ENCODE results near the gene INHBB. TPM values are rescaled to one million over a fixed set of nuclear protein-coding genes. Genes with fewer than 3 reads are reported as not detected.

INHBB gene
- total RNA-seq, 1 donor from 2014 or later, result not detected

DNA sequence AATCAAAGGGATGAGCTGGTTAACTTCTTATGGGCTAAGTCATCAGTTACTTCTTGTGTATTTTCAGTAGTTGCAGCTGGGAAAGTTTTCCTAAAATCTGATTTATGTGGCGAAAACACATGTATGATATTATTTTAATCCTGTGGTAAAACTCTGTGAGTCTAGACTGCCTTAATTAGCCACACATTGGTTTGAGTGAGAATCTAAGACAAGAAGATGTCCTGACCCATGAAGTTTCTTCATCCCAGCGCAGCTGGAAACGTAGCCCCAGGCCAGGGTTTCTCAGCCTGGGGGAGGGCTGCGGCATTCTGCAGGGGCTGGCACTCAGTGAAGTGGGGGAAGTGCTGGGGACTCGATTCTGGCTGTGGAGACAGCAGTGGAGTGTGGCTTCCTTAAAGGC, 44.7 kb upstream of the INHBB start:
- no peaks in the 10 kb centered on the region for H3K9me3 Mint-ChIP-seq (ENCODE audit: low read depth)

DNA sequence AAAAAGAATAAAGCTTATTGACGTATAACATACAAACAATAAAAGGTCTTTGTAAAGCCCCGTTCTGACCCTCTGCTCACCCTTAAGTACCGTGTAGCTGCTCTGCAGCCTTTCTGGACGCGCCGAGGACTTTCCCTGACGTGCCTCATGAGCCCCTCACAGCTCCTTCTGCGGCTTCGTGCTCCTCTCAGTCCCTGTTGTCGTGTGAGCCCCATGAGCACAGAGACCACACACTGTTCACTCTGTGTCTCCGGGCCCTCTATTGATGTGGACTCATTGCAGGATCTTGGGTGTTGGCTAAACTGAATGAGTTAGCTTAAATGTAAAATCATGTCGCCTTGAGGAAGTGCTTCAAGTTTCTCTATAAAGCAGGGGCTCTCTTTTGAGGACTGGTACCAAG, 43.6 kb upstream of the INHBB start:
- TF ChIP-seq, protein P1, sequence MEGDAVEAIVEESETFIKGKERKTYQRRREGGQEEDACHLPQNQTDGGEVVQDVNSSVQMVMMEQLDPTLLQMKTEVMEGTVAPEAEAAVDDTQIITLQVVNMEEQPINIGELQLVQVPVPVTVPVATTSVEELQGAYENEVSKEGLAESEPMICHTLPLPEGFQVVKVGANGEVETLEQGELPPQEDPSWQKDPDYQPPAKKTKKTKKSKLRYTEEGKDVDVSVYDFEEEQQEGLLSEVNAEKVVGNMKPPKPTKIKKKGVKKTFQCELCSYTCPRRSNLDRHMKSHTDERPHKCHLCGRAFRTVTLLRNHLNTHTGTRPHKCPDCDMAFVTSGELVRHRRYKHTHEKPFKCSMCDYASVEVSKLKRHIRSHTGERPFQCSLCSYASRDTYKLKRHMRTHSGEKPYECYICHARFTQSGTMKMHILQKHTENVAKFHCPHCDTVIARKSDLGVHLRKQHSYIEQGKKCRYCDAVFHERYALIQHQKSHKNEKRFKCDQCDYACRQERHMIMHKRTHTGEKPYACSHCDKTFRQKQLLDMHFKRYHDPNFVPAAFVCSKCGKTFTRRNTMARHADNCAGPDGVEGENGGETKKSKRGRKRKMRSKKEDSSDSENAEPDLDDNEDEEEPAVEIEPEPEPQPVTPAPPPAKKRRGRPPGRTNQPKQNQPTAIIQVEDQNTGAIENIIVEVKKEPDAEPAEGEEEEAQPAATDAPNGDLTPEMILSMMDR (IDR thresholded peaks at IDR 0.05; ENCODE audit: unreplicated experiment), result no peak
- no peak overlapping the region for H3K4me3 Mint-ChIP-seq (ENCODE audit: low read depth)
- H3K27ac Mint-ChIP-seq, result no peak overlapping the region
- peaks cover 7% of the 10 kb centered on the region for H3K27me3 Mint-ChIP-seq
- no peaks in the 10 kb centered on the region for H3K9me3 Mint-ChIP-seq (ENCODE audit: low read depth)
- peaks cover 18% of the 10 kb centered on the region for H3K36me3 Mint-ChIP-seq (ENCODE audit: insufficient read depth)
- peaks cover 6% of the 10 kb centered on the region for H3K4me1 Mint-ChIP-seq (ENCODE audit: low read depth)
- DNase-seq (ENCODE audit: low spot score, unreplicated experiment), result no peak

More for the DNA sequence above, 44.7 kb upstream of the INHBB start:
- TF ChIP-seq, protein P1 (IDR thresholded peaks at IDR 0.05; ENCODE audit: unreplicated experiment), result no peak
- H3K36me3 Mint-ChIP-seq (ENCODE audit: insufficient read depth), result peaks cover 22% of the 10 kb centered on the region
- H3K27ac Mint-ChIP-seq, result no peak overlapping the region
- DNase-seq (ENCODE audit: low spot score, unreplicated experiment), result no peak
- peaks cover 6% of the 10 kb centered on the region for H3K4me1 Mint-ChIP-seq (ENCODE audit: low read depth)
- no peak overlapping the region for H3K4me3 Mint-ChIP-seq (ENCODE audit: low read depth)
- H3K27me3 Mint-ChIP-seq, result peaks cover 7% of the 10 kb centered on the region

DNA sequence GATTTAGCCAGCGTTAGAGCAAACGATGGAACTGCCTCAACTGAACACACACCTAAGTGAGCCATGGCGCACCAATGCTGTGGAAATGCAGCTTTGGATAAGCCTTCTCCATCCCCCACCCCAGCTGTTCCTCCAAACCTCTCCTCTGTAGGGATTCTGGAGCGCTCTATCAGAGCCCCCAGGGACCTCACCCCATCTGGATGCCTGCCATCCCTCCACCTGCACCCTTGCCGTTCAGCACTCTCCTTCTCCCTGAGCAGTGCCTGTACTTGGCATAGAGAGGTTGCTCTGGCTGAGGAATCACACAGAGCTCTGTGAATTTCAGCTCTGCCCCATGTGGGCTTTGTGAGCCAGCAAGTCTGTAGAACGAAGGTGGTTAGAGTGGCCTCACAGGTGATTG, 42.8 kb upstream of the INHBB start:
- H3K4me3 Mint-ChIP-seq (ENCODE audit: low read depth), result no peak overlapping the region
- no peak overlapping the region for H3K27ac Mint-ChIP-seq
- no peak for DNase-seq (ENCODE audit: low spot score, unreplicated experiment)
- peaks cover 14% of the 10 kb centered on the region for H3K36me3 Mint-ChIP-seq (ENCODE audit: insufficient read depth)
- no peaks in the 10 kb centered on the region for H3K9me3 Mint-ChIP-seq (ENCODE audit: low read depth)
- H3K4me1 Mint-ChIP-seq (ENCODE audit: low read depth), result peaks cover 6% of the 10 kb centered on the region
- TF ChIP-seq, protein P1 (IDR thresholded peaks at IDR 0.05; ENCODE audit: unreplicated experiment), result no peak
- peaks cover 7% of the 10 kb centered on the region for H3K27me3 Mint-ChIP-seq

DNA sequence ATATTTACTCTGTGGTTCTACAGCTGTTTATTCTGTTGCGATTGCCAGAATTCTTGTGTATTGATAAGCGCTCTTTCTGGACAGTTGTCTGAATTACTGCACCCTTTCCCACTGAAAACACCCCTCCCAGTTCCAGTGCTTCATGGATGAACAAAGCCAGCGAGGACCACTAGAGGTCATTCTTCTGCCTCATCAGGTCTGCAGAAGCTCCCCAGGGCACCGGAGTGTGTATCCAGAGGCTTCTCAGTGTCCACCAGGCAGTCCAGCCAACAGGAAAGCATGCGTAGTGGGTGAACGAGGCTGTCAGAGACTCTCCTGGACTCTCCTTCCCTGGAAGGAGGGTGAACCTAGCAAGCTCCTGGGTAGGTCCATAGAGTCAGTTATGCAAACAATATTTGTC, 40.6 kb upstream of the INHBB start:
- Mint-ChIP-seq H3K4me1 (ENCODE audit: low read depth) (peaks cover 6% of the 10 kb centered on the region), H3K27me3 (peaks cover 7% of the 10 kb centered on the region), H3K27ac (no peak overlapping the region), H3K4me3 (ENCODE audit: low read depth) (no peak overlapping the region), H3K9me3 (ENCODE audit: low read depth) (no peaks in the 10 kb centered on the region), H3K36me3 (ENCODE audit: insufficient read depth) (peaks cover 12% of the 10 kb centered on the region)
- TF ChIP-seq, protein P1 (IDR thresholded peaks at IDR 0.05; ENCODE audit: unreplicated experiment), result peak; percentile 30
- no peak for DNase-seq (ENCODE audit: low spot score, unreplicated experiment)

DNA sequence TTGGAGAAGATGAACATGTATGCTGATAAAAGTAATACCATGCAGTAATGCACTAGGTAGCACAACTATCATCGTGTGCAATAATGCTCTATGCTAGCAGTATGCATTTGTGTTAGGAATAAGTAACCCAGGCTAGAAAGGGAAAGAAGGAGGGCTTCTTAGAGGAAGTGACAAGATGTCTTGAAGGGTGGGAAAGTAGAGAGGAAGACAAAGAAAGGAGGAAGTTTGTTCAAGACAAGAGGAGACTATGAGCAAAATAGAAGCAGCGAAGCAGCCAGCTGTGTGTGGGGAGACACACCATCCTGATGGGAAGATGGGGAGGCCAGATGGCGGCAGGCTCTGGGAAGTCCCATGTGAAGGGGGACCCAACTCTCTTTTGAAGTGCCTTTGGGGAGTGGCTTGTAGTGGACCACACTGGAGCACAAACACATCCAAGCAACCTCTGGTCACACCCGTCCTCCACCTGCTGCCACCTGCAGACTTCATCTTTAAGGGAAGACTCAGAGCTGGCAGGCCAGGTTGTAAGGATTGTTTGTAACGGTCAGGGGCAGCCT, 39.9 kb upstream of the INHBB start:
- Mint-ChIP-seq H3K36me3 (ENCODE audit: insufficient read depth) (peaks cover 12% of the 10 kb centered on the region), H3K4me1 (ENCODE audit: low read depth) (peaks cover 6% of the 10 kb centered on the region), H3K9me3 (ENCODE audit: low read depth) (no peaks in the 10 kb centered on the region), H3K4me3 (ENCODE audit: low read depth) (no peak overlapping the region), H3K27me3 (peaks cover 7% of the 10 kb centered on the region), H3K27ac (no peak overlapping the region)
- TF ChIP-seq, protein P1 (IDR thresholded peaks at IDR 0.05; ENCODE audit: unreplicated experiment), result no peak
- no peak for DNase-seq (ENCODE audit: low spot score, unreplicated experiment)
